HG02642 (cell line): ENCODE measurements around the gene MYZAP.

Source experiments
- ATAC-seq: cut with Tn5 transposase; IDR thresholded peaks from one replicate; pipeline ENCODE4 v1.9.1; 2021; ENCODE audit warnings: mild to moderate bottlenecking; ENCODE audit not compliant: unreplicated experiment, poor library complexity

MYZAP gene

GRCh38 chr15:57591822-57592367 is at the start of gene MYZAP:
Gene MYZAP (plus strand): TSS chr15:57591904. CDS start chr15:57592035, 131 bp downstream.
- no peak for ATAC-seq

GRCh38 chr15:57542505-57542817 is 49.2 kb upstream of the MYZAP start:
- no peak for ATAC-seq

GRCh38 chr15:57544848-57545480 is 46.7 kb upstream of the MYZAP start:
- ATAC-seq = no peak

GRCh38 chr15:57545995-57546394 is 45.7 kb upstream of the MYZAP start:
- ATAC-seq = no peak

GRCh38 chr15:57547243-57547755 is 44.4 kb upstream of the MYZAP start:
- ATAC-seq = no peak

GRCh38 chr15:57548351-57548750 is 43.4 kb upstream of the MYZAP start:
- no peak for ATAC-seq

- no peak for ATAC-seq
Observed at GRCh38 chr15:57548835-57549234, 42.9 kb upstream of the MYZAP start.

GRCh38 chr15:57549935-57550334 is 41.8 kb upstream of the MYZAP start:
- no peak for ATAC-seq

GRCh38 chr15:57550640-57551039 is 41.1 kb upstream of the MYZAP start:
- no peak for ATAC-seq

GRCh38 chr15:57551715-57552677 is 39.7 kb upstream of the MYZAP start:
- no peak for ATAC-seq

GRCh38 chr15:57552678-57553334 is 38.9 kb upstream of the MYZAP start:
- ATAC-seq = no peak

GRCh38 chr15:57553526-57553925 is 38.2 kb upstream of the MYZAP start:
- ATAC-seq = no peak

GRCh38 chr15:57554063-57554811 is 37.5 kb upstream of the MYZAP start:
- no peak for ATAC-seq

- no peak for ATAC-seq
Observed at GRCh38 chr15:57554812-57555179, 36.9 kb upstream of the MYZAP start.

- no peak for ATAC-seq
Observed at GRCh38 chr15:57555270-57555669, 36.4 kb upstream of the MYZAP start.

- ATAC-seq = no peak
Observed at GRCh38 chr15:57556040-57556439, 35.7 kb upstream of the MYZAP start.

- no peak for ATAC-seq
Observed at GRCh38 chr15:57557267-57557666, 34.4 kb upstream of the MYZAP start.

GRCh38 chr15:57557810-57558209 is 33.9 kb upstream of the MYZAP start:
- no peak for ATAC-seq

- ATAC-seq = no peak
Observed at GRCh38 chr15:57559875-57560274, 31.8 kb upstream of the MYZAP start.
